Glutamatergic neuron (in vitro differentiated cells): ENCODE data around the gene EFEMP2. TPM values are rescaled to one million over a fixed set of nuclear protein-coding genes. Genes with fewer than 3 reads are reported as not detected.

ENCODE experiments used
- DNase-seq: peaks from one replicate; pipeline ENCODE4 v3.0.0; 2022
- H3K27ac Mint-ChIP-seq: one replicate; pipeline ENCODE4 v1.8.0; 2020; ENCODE audit warnings: mild to moderate bottlenecking, mixed read lengths, inconsistent platforms; ENCODE audit not compliant: unreplicated experiment
- H3K27me3 Mint-ChIP-seq: one replicate; pipeline ENCODE4 v1.8.0; 2020; ENCODE audit warnings: mild to moderate bottlenecking, moderate library complexity, mixed read lengths, inconsistent platforms; ENCODE audit not compliant: unreplicated experiment
- H3K36me3 Mint-ChIP-seq: one replicate; pipeline ENCODE4 v1.8.0; 2020; ENCODE audit warnings: mild to moderate bottlenecking, mixed read lengths, inconsistent platforms; ENCODE audit not compliant: unreplicated experiment
- H3K4me1 Mint-ChIP-seq: one replicate; pipeline ENCODE4 v1.8.0; 2020; ENCODE audit warnings: mild to moderate bottlenecking, low read depth, mixed read lengths, inconsistent platforms; ENCODE audit not compliant: unreplicated experiment
- H3K4me3 Mint-ChIP-seq: one replicate; pipeline ENCODE4 v1.8.0; 2020; ENCODE audit warnings: mild to moderate bottlenecking, mixed read lengths, inconsistent platforms; ENCODE audit not compliant: unreplicated experiment
- H3K9me3 Mint-ChIP-seq: one replicate; pipeline ENCODE4 v1.8.0; 2020; ENCODE audit warnings: mild to moderate bottlenecking, moderate library complexity, mixed read lengths, inconsistent platforms; ENCODE audit not compliant: unreplicated experiment
- total RNA-seq: library from RNA; stranded (reverse); fragmentation: NEBNext Ultra II Directional; extraction: Animal tissue kit (Norgen Biotek cat#: 25700); gene quantifications from one replicate; pipeline ENCODE4 v1.2.1, GENCODE V29; 2021; ENCODE audit not compliant: unreplicated experiment
- TF ChIP-seq, protein P1 (sequence below): fragments of 200-600 bp; sonication (generic); IDR thresholded peaks from one replicate; pipeline ENCODE4 v1.5.0; 2021; ENCODE audit not compliant: partially characterized antibody, unreplicated experiment

EFEMP2 gene
- total RNA-seq, 1 donor from 2014 or later: 16.3 TPM

GRCh38 chr11:65829459-65829858, 43.1 kb downstream of the EFEMP2 start:
- H3K27ac Mint-ChIP-seq: no peak overlapping the region
- peaks cover 6% of the 10 kb centered on the region for H3K9me3 Mint-ChIP-seq
- TF ChIP-seq, protein P1, sequence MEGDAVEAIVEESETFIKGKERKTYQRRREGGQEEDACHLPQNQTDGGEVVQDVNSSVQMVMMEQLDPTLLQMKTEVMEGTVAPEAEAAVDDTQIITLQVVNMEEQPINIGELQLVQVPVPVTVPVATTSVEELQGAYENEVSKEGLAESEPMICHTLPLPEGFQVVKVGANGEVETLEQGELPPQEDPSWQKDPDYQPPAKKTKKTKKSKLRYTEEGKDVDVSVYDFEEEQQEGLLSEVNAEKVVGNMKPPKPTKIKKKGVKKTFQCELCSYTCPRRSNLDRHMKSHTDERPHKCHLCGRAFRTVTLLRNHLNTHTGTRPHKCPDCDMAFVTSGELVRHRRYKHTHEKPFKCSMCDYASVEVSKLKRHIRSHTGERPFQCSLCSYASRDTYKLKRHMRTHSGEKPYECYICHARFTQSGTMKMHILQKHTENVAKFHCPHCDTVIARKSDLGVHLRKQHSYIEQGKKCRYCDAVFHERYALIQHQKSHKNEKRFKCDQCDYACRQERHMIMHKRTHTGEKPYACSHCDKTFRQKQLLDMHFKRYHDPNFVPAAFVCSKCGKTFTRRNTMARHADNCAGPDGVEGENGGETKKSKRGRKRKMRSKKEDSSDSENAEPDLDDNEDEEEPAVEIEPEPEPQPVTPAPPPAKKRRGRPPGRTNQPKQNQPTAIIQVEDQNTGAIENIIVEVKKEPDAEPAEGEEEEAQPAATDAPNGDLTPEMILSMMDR: no peak
- H3K4me1 Mint-ChIP-seq: no peaks in the 10 kb centered on the region
- H3K27me3 Mint-ChIP-seq: peaks cover 10% of the 10 kb centered on the region
- no peak for DNase-seq
- no peaks in the 10 kb centered on the region for H3K36me3 Mint-ChIP-seq
- no peak overlapping the region for H3K4me3 Mint-ChIP-seq

DNA sequence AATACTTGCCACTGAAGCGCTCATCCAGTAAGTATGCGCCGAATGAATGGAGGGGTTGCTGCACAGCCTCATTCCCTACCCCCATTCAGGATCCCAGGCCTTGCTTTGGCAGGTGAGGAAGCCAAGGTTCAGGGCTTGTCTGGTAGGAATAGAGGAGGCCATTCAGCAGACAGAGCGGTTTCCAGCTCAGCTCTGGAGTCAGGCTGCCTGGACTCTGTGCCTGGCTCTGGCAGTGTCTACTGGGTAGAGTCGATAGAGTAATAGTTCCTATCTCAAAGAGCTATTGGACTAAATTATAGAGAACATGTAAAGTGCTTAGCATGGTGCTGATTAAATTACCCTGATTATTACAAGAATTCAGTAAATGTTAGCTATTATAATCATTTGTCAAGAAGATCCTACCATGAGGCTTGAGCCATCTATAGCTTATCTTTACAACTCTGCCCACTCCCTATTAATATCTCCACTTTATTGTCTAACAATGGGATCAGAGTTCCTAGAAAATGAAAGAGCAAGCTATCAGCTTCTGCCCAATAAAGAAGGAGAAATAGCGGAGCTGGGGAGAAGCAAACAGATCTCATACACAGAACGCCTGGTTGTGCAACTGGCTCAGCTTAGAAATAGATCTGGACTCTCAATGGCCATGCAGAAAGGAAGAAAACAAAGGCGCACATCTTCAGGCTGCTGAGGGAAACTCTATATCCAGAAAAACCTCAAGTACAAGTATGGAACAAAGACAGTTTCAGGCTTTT, 45.4 kb downstream of the EFEMP2 start:
- Mint-ChIP-seq H3K27me3 (peaks cover 9% of the 10 kb centered on the region), H3K27ac (no peak overlapping the region), H3K4me3 (no peak overlapping the region), H3K36me3 (no peaks in the 10 kb centered on the region), H3K4me1 (no peaks in the 10 kb centered on the region), H3K9me3 (peaks cover 3% of the 10 kb centered on the region)
- TF ChIP-seq, protein P1: no peak
- no peak for DNase-seq

- H3K4me3 Mint-ChIP-seq: no peak overlapping the region
- H3K36me3 Mint-ChIP-seq: no peaks in the 10 kb centered on the region
- no peak overlapping the region for H3K27ac Mint-ChIP-seq
- peaks cover 1% of the 10 kb centered on the region for H3K27me3 Mint-ChIP-seq
- TF ChIP-seq, protein P1: no peak
- H3K4me1 Mint-ChIP-seq: no peaks in the 10 kb centered on the region
- H3K9me3 Mint-ChIP-seq: peaks cover 1% of the 10 kb centered on the region
- no peak for DNase-seq
Measured at GRCh38 chr11:65822776-65823528, 49.6 kb downstream of the EFEMP2 start.

- peaks cover 5% of the 10 kb centered on the region for H3K36me3 Mint-ChIP-seq
- H3K4me1 Mint-ChIP-seq: peaks cover 5% of the 10 kb centered on the region
- no peak for DNase-seq
- H3K27me3 Mint-ChIP-seq: peaks cover 1% of the 10 kb centered on the region
- TF ChIP-seq, protein P1: no peak
- H3K27ac Mint-ChIP-seq: no peak overlapping the region
- peaks cover 5% of the 10 kb centered on the region for H3K9me3 Mint-ChIP-seq
- no peak overlapping the region for H3K4me3 Mint-ChIP-seq
Measured at GRCh38 chr11:65821107-65821506, 51.5 kb downstream of the EFEMP2 start.
